CD14-positive monocyte (primary cell): ENCODE results near the gene FRAS1. TPM values are rescaled to one million over a fixed set of nuclear protein-coding genes. Genes with fewer than 3 reads are reported as not detected.

Experiments used
- DNase-seq, 3 donors: peaks; one replicate each; pipeline ENCODE4 v3.0.0-alpha.2; 2011 to 2022
- H2AFZ ChIP-seq: 2 replicates; pipeline ENCODE4 v1.6.0; 2012; ENCODE audit warnings: mild to moderate bottlenecking, low read depth, low read length, inconsistent platforms; ENCODE audit not compliant: insufficient read depth, poor library complexity, severe bottlenecking
- H3K27ac ChIP-seq, 2 donors: 1 replicate in 1 of 2; 2 replicates in 1 of 2; pipeline ENCODE4 v1.5.1; 2012 to 2013; ENCODE audit warnings: low read length in 2 of 2, control low read depth in 1 of 2, inconsistent platforms in 1 of 2, low read depth in 1 of 2, mild to moderate bottlenecking in 1 of 2
- H3K27me3 ChIP-seq, 2 donors: one replicate each; pipeline versions ENCODE4 v1.6.0 to v1.6.1; 2011 to 2013; ENCODE audit warnings: low read length in 2 of 2; ENCODE audit not compliant: control insufficient read depth in 2 of 2, insufficient read depth in 2 of 2
- H3K36me3 ChIP-seq, 2 donors: replicated peaks in 1 of 2; 1 replicate in 1 of 2; 2 replicates in 1 of 2; pipeline versions ENCODE4 v1.5.1 to v1.6.1; 2012 to 2013; ENCODE audit warnings: low read length in 2 of 2, control low read depth in 1 of 2, inconsistent platforms in 1 of 2, mild to moderate bottlenecking in 1 of 2; ENCODE audit not compliant: insufficient read depth in 2 of 2, control insufficient read depth in 1 of 2
- H3K4me1 ChIP-seq, 2 donors: 1 replicate in 1 of 2; 2 replicates in 1 of 2; pipeline versions ENCODE4 v1.5.1 to v1.6.1; 2012 to 2013; ENCODE audit warnings: low read length in 2 of 2, control low read depth in 1 of 2, inconsistent platforms in 1 of 2, mild to moderate bottlenecking in 1 of 2, moderate library complexity in 1 of 2; ENCODE audit not compliant: insufficient read depth in 2 of 2, control insufficient read depth in 1 of 2
- H3K4me2 ChIP-seq: replicated peaks from 2 replicates; pipeline ENCODE3; 2012; ENCODE audit warnings: low read length, moderate library complexity, mild to moderate bottlenecking; ENCODE audit not compliant: poor library complexity, severe bottlenecking; ENCODE audit errors: extremely low read depth
- H3K4me3 ChIP-seq, 3 experiments: fragments of 200-600 bp in 1 of 3; sonication (generic) in 1 of 3; replicated peaks in 1 of 3; 1 replicate in 2 of 3; 2 replicates in 1 of 3; pipeline ENCODE4 v1.5.1; 2011 to 2013; ENCODE audit warnings: low read length in 3 of 3, mild to moderate bottlenecking in 3 of 3, control low read depth in 2 of 3, low read depth in 2 of 3, inconsistent platforms in 1 of 3, moderate library complexity in 1 of 3
- H3K79me2 ChIP-seq: 2 replicates; pipeline ENCODE4 v1.6.0; 2012; ENCODE audit warnings: mild to moderate bottlenecking, control low read depth, inconsistent platforms, low read length, moderate library complexity; ENCODE audit not compliant: insufficient read depth
- H3K9ac ChIP-seq: 2 replicates; pipeline ENCODE4 v1.6.0; 2017; ENCODE audit warnings: low read length, mild to moderate bottlenecking; ENCODE audit not compliant: insufficient read depth, poor library complexity, severe bottlenecking
- H3K9me3 ChIP-seq, 2 donors: replicated peaks in 1 of 2; 1 replicate in 1 of 2; 2 replicates in 1 of 2; pipeline versions ENCODE4 v1.5.1 to v1.6.1; 2012 to 2013; ENCODE audit warnings: low read length in 2 of 2, control low read depth in 1 of 2; ENCODE audit not compliant: control insufficient read depth in 1 of 2, insufficient read depth in 1 of 2
- H4K20me1 ChIP-seq: 2 replicates; pipeline ENCODE4 v1.6.0; 2012; ENCODE audit warnings: mild to moderate bottlenecking, low read length, control low read depth, moderate library complexity; ENCODE audit not compliant: insufficient read depth
- H3K27ac Mint-ChIP-seq, 7 donors: one replicate each; pipeline ENCODE4 v1.8.0; 2020; ENCODE audit warnings: mild to moderate bottlenecking in 7 of 7, mixed read lengths in 7 of 7, moderate library complexity in 6 of 7, inconsistent platforms in 2 of 7
- H3K27me3 Mint-ChIP-seq, 3 donors: one replicate each; pipeline ENCODE4 v1.8.0; 2021 to 2022; ENCODE audit warnings: low read depth in 3 of 3, mild to moderate bottlenecking in 3 of 3, mixed read lengths in 3 of 3, moderate library complexity in 3 of 3, inconsistent platforms in 1 of 3
- H3K36me3 Mint-ChIP-seq, 2 donors: one replicate each; pipeline ENCODE4 v1.8.0; 2020; ENCODE audit warnings: mixed read lengths in 2 of 2, inconsistent platforms in 1 of 2, mild to moderate bottlenecking in 1 of 2
- H3K4me1 Mint-ChIP-seq: one replicate; pipeline ENCODE4 v1.8.0; 2020; ENCODE audit warnings: mild to moderate bottlenecking, mixed read lengths
- H3K4me3 Mint-ChIP-seq, 2 donors: one replicate each; pipeline ENCODE4 v1.8.0; 2020; ENCODE audit warnings: mild to moderate bottlenecking in 2 of 2, mixed read lengths in 2 of 2, moderate library complexity in 1 of 2
- H3K9me3 Mint-ChIP-seq, 7 donors: one replicate each; pipeline ENCODE4 v1.8.0; 2020 to 2022; ENCODE audit warnings: mixed read lengths in 7 of 7, mild to moderate bottlenecking in 6 of 7, moderate library complexity in 6 of 7, inconsistent platforms in 2 of 7
- whole genome bisulfite sequencing: methylation state at CpG from one replicate; pipeline ENCODE4 v1.1.5; 2013; ENCODE audit warnings: missing lambda C conversion rate; ENCODE audit not compliant: insufficient coverage; 5-methylcytosine and 5-hydroxymethylcytosine counted together
- intact Hi-C, 2 donors: fragments of 100-400 bp; cut with micrococcal nuclease; formaldehyde crosslinking; loops; one replicate each; pipeline versions ENCODE4 v1.15.0 to v1.15.1; 2023
- polyA plus RNA-seq, 3 donors: library from polyadenylated mRNA; depleted of rRNA in 1 of 3; unstranded in 2 of 3; stranded (reverse) in 1 of 3; fragments of 300-500 nt in 2 of 3; fragments of >200 nt in 1 of 3; fragmentation: Illumina TruSeq in 2 of 3; gene quantifications; 1 replicate in 2 of 3; 2 replicates in 1 of 3; pipeline ENCODE4 v1.2.3, GENCODE V29; 2012 to 2021
- TF ChIP-seq, protein P1 (sequence below): fragments of 200-600 bp; IDR thresholded peaks from one replicate; pipeline ENCODE4 v1.8.0; 2022; ENCODE audit warnings: antibody characterized with exemption, mild to moderate bottlenecking

FRAS1 gene
- polyA plus RNA-seq, 3 donors, result not detected

DNA sequence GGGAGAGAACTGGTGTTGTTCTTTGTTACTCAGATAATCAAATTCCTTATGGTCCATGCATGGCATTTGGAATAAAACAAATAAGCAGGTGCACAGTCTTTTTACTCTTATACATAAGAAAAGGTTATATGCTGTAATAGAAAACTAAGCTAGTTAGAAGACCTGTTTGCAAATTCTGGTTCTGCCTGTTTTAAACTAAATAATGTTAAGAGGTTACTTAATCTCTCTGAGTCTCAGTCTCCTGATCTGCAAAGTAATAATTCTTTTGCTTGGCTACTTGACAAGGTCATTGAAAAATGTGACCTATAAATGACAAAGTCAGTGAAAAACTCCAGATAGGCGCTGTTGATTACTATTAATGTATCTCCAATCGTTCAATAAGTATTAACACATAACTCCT, 451.9 kb downstream of the FRAS1 start:
- H3K27ac Mint-ChIP-seq, result no peak overlapping the region
- no peak overlapping the region for H3K4me3 Mint-ChIP-seq
- DNase-seq, result no peak
- peaks cover 0 to 8% (median 5%) of the 10 kb centered on the region in 7 donors for H3K9me3 Mint-ChIP-seq
- no peaks in the 10 kb centered on the region for H3K79me2 ChIP-seq
- no peak overlapping the region for H2AFZ ChIP-seq
- no peak overlapping the region for H3K4me2 ChIP-seq
- intact Hi-C loops, result no loop called here
- no peaks in the 10 kb centered on the region for H3K4me1 Mint-ChIP-seq
- H3K4me1 ChIP-seq, result no peaks in the 10 kb centered on the region
- no peaks in the 10 kb centered on the region for H4K20me1 ChIP-seq
- no peaks in the 10 kb centered on the region for H3K36me3 ChIP-seq
- peaks cover 0 to 2% (median 1%) of the 10 kb centered on the region in 3 donors for H3K27me3 Mint-ChIP-seq
- no peak overlapping the region for H3K9ac ChIP-seq
- no peaks in the 10 kb centered on the region for H3K27me3 ChIP-seq
- no CpG with 5 or more reads among the region's 2 CpGs for WGBS
- H3K4me3 ChIP-seq, result no peak overlapping the region
- no peaks in the 10 kb centered on the region for H3K9me3 ChIP-seq
- TF ChIP-seq, protein P1, sequence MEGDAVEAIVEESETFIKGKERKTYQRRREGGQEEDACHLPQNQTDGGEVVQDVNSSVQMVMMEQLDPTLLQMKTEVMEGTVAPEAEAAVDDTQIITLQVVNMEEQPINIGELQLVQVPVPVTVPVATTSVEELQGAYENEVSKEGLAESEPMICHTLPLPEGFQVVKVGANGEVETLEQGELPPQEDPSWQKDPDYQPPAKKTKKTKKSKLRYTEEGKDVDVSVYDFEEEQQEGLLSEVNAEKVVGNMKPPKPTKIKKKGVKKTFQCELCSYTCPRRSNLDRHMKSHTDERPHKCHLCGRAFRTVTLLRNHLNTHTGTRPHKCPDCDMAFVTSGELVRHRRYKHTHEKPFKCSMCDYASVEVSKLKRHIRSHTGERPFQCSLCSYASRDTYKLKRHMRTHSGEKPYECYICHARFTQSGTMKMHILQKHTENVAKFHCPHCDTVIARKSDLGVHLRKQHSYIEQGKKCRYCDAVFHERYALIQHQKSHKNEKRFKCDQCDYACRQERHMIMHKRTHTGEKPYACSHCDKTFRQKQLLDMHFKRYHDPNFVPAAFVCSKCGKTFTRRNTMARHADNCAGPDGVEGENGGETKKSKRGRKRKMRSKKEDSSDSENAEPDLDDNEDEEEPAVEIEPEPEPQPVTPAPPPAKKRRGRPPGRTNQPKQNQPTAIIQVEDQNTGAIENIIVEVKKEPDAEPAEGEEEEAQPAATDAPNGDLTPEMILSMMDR, result no peak
- no peak overlapping the region for H3K27ac ChIP-seq
- no peaks in the 10 kb centered on the region for H3K36me3 Mint-ChIP-seq

DNA sequence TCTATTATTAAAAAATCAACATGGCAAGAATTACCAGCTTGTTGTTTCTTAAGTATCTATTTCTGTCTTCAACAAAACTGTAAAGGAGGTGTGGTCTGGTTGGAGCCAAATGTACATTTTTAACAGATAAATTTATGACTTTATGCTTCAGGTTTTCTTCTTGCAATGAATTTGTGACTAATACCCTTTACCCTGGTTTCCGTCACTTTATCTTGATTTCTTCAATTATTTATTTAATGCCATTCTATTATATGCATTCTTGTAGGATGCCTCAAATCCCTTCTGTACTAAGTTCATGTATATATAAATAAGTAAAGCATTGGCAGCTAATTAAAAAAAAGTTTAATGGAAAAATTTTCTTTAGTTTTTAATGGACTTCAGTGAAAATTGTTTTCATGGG, 453.0 kb downstream of the FRAS1 start:
- H3K4me2 ChIP-seq, result no peak overlapping the region
- H3K9ac ChIP-seq, result no peak overlapping the region
- H3K9me3 ChIP-seq, result no peaks in the 10 kb centered on the region
- Mint-ChIP-seq H3K27me3 (peaks cover 0 to 1% (median 0%) of the 10 kb centered on the region in 3 donors), H3K4me1 (no peaks in the 10 kb centered on the region), H3K9me3 (peaks cover 0 to 8% (median 5%) of the 10 kb centered on the region in 7 donors), H3K27ac (no peak overlapping the region), H3K36me3 (no peaks in the 10 kb centered on the region), H3K4me3 (no peak overlapping the region)
- no CpG with 5 or more reads among the region's 1 CpG for WGBS
- intact Hi-C loops, result no loop called here
- H3K4me3 ChIP-seq, result no peak overlapping the region
- no peak for DNase-seq
- no peaks in the 10 kb centered on the region for H3K27me3 ChIP-seq
- H4K20me1 ChIP-seq, result no peaks in the 10 kb centered on the region
- H3K79me2 ChIP-seq, result no peaks in the 10 kb centered on the region
- H2AFZ ChIP-seq, result no peak overlapping the region
- no peaks in the 10 kb centered on the region for H3K36me3 ChIP-seq
- TF ChIP-seq, protein P1, result no peak
- H3K27ac ChIP-seq, result no peak overlapping the region
- H3K4me1 ChIP-seq, result no peaks in the 10 kb centered on the region
